ENCODE results near the gene UROC1.

Gene UROC1

DNA sequence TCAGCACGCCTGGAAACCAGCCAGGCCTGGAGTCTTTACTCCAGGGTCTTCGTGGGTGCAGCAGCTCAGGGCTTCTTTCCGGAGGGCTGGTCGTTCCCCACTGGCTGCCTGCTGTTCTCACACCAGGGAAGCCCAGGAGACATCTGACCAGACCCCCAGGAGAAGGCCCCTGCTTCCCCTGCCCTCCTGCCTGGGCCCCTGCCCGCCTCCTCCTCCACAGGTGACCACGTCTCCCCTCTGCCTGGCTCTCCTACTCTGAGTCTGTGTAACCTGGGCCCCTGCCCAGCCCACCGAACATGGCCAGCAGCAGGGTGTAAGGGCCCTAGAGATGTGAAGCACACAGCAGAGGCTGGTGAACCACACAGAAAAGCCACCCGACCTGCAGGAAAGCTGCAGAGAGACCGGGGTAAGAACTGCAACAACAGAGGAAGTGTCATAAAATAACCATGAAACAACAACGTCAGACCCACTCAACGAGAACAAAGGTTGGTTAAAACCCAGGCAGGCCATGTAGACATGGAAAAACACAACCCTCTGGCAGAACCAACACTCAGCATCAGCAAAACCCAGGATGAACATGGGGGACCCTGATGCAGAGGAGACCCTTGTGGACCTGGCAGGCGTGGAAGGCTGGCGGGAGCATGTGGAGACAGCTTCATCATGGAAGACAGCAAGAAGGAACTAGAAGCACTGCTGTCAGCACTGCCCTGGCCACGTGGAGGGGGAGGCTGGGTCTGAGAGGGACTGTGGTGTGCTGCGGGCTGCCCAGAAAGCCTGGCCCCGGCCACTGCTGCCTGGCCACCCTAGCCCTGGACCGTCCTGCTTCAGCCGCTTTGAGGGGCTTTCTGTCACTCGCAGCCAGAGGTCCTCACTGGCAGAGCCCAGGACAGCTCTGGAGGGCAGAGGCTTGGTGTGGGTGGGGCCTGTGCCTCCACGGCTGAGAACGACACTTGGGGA, 20.4 kb downstream of the UROC1 start:
- Histone ChIP-seq H3K27me3 (ENCODE audit: control insufficient read depth in 1 of 2, insufficient read depth in 2 of 2, low read length in 2 of 2) (no peaks in the 10 kb centered on the region), H3K27ac (ENCODE audit: low read depth, low read length) (no peak overlapping the region), H3K9me3 (ENCODE audit: control insufficient read depth in 1 of 2, low read length in 2 of 2) (no peaks in the 10 kb centered on the region), H3K4me3 (ENCODE audit: low read depth in 1 of 2, low read length in 2 of 2) (no peak overlapping the region), H3K36me3 (ENCODE audit: control insufficient read depth in 1 of 2, insufficient read depth in 2 of 2, low read length in 2 of 2) (no peaks in the 10 kb centered on the region), H3K4me1 (ENCODE audit: control insufficient read depth in 1 of 2, insufficient read depth in 2 of 2, low read length in 2 of 2) (no peaks in the 10 kb centered on the region), H3K9ac (ENCODE audit: low read depth in 1 of 2, low read length in 2 of 2) (no peak overlapping the region)

- Histone ChIP-seq H3K27ac (ENCODE audit: low read depth, low read length) (no peak overlapping the region), H3K4me1 (ENCODE audit: control insufficient read depth in 1 of 2, insufficient read depth in 2 of 2, low read length in 2 of 2) (no peaks in the 10 kb centered on the region), H3K9me3 (ENCODE audit: control insufficient read depth in 1 of 2, low read length in 2 of 2) (no peaks in the 10 kb centered on the region), H3K27me3 (ENCODE audit: control insufficient read depth in 1 of 2, insufficient read depth in 2 of 2, low read length in 2 of 2) (no peaks in the 10 kb centered on the region), H3K36me3 (ENCODE audit: control insufficient read depth in 1 of 2, insufficient read depth in 2 of 2, low read length in 2 of 2) (no peaks in the 10 kb centered on the region), H3K9ac (ENCODE audit: low read depth in 1 of 2, low read length in 2 of 2) (no peak overlapping the region), H3K4me3 (ENCODE audit: low read depth in 1 of 2, low read length in 2 of 2) (no peak overlapping the region)
Observed at GRCh38 chr3:126495786-126496185, 21.8 kb downstream of the UROC1 start.

GRCh38 chr3:126494970-126495230, 22.7 kb downstream of the UROC1 start:
- no peak overlapping the region for H3K4me3 ChIP-seq (ENCODE audit: low read depth in 1 of 2, low read length in 2 of 2)
- H3K9me3 ChIP-seq (ENCODE audit: control insufficient read depth in 1 of 2, low read length in 2 of 2): no peaks in the 10 kb centered on the region
- H3K36me3 ChIP-seq (ENCODE audit: control insufficient read depth in 1 of 2, insufficient read depth in 2 of 2, low read length in 2 of 2): no peaks in the 10 kb centered on the region
- H3K4me1 ChIP-seq (ENCODE audit: control insufficient read depth in 1 of 2, insufficient read depth in 2 of 2, low read length in 2 of 2): no peaks in the 10 kb centered on the region
- no peaks in the 10 kb centered on the region for H3K27me3 ChIP-seq (ENCODE audit: control insufficient read depth in 1 of 2, insufficient read depth in 2 of 2, low read length in 2 of 2)
- H3K9ac ChIP-seq (ENCODE audit: low read depth in 1 of 2, low read length in 2 of 2): no peak overlapping the region
- no peak overlapping the region for H3K27ac ChIP-seq (ENCODE audit: low read depth, low read length)

GRCh38 chr3:126494204-126494969, 23.2 kb downstream of the UROC1 start:
- Histone ChIP-seq H3K4me1 (ENCODE audit: control insufficient read depth in 1 of 2, insufficient read depth in 2 of 2, low read length in 2 of 2) (no peaks in the 10 kb centered on the region), H3K27me3 (ENCODE audit: control insufficient read depth in 1 of 2, insufficient read depth in 2 of 2, low read length in 2 of 2) (no peaks in the 10 kb centered on the region), H3K27ac (ENCODE audit: low read depth, low read length) (no peak overlapping the region), H3K36me3 (ENCODE audit: control insufficient read depth in 1 of 2, insufficient read depth in 2 of 2, low read length in 2 of 2) (no peaks in the 10 kb centered on the region), H3K9me3 (ENCODE audit: control insufficient read depth in 1 of 2, low read length in 2 of 2) (no peaks in the 10 kb centered on the region), H3K9ac (ENCODE audit: low read depth in 1 of 2, low read length in 2 of 2) (no peak overlapping the region), H3K4me3 (ENCODE audit: low read depth in 1 of 2, low read length in 2 of 2) (no peak overlapping the region)

DNA sequence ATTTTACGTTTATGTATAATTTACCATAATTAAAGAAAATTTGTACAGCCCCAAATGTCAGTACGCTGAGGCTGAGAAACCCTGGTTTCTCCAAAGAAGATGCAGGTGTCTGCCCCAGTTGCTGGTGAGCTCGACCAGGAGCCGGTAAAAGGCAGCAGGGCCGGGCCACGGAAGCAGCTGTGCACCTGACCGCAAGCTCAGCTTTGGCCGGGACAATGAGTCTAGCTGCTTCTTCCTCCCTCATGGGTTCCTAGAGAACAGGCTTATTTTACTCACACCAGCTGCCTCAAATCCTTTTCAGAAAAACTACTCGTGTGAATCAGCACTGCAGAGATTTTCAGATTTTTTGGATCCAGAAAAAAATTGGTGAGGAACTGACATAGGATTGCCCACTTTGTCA, 23.8 kb downstream of the UROC1 start:
- no peaks in the 10 kb centered on the region for H3K36me3 ChIP-seq (ENCODE audit: control insufficient read depth in 1 of 2, insufficient read depth in 2 of 2, low read length in 2 of 2)
- H3K9me3 ChIP-seq (ENCODE audit: control insufficient read depth in 1 of 2, low read length in 2 of 2): no peaks in the 10 kb centered on the region
- no peaks in the 10 kb centered on the region for H3K4me1 ChIP-seq (ENCODE audit: control insufficient read depth in 1 of 2, insufficient read depth in 2 of 2, low read length in 2 of 2)
- no peaks in the 10 kb centered on the region for H3K27me3 ChIP-seq (ENCODE audit: control insufficient read depth in 1 of 2, insufficient read depth in 2 of 2, low read length in 2 of 2)
- no peak overlapping the region for H3K27ac ChIP-seq (ENCODE audit: low read depth, low read length)
- H3K4me3 ChIP-seq (ENCODE audit: low read depth in 1 of 2, low read length in 2 of 2): no peak overlapping the region
- no peak overlapping the region for H3K9ac ChIP-seq (ENCODE audit: low read depth in 1 of 2, low read length in 2 of 2)

DNA sequence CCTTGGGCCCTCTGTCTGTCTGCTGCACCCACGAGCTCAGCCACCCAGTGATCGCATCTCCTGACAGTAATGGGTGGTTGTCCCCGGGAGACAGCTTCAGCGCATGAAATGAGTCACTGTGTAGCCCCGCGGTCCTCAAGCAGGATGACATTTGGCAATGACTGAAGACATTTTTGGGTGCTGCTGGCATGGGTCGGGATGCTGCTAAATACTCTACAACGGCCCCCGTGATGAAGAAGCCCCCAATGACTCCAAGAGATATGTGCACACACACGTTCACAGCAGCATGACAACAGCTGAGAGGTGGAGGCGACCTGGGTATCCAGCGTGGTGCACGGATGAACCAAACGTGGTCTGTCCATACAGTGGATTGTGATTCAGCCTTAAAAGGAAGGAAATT, 24.5 kb downstream of the UROC1 start:
- Histone ChIP-seq H3K36me3 (ENCODE audit: control insufficient read depth in 1 of 2, insufficient read depth in 2 of 2, low read length in 2 of 2) (no peaks in the 10 kb centered on the region), H3K9me3 (ENCODE audit: control insufficient read depth in 1 of 2, low read length in 2 of 2) (no peaks in the 10 kb centered on the region), H3K9ac (ENCODE audit: low read depth in 1 of 2, low read length in 2 of 2) (no peak overlapping the region), H3K27me3 (ENCODE audit: control insufficient read depth in 1 of 2, insufficient read depth in 2 of 2, low read length in 2 of 2) (no peaks in the 10 kb centered on the region), H3K27ac (ENCODE audit: low read depth, low read length) (no peak overlapping the region), H3K4me3 (ENCODE audit: low read depth in 1 of 2, low read length in 2 of 2) (no peak overlapping the region), H3K4me1 (ENCODE audit: control insufficient read depth in 1 of 2, insufficient read depth in 2 of 2, low read length in 2 of 2) (no peaks in the 10 kb centered on the region)

DNA sequence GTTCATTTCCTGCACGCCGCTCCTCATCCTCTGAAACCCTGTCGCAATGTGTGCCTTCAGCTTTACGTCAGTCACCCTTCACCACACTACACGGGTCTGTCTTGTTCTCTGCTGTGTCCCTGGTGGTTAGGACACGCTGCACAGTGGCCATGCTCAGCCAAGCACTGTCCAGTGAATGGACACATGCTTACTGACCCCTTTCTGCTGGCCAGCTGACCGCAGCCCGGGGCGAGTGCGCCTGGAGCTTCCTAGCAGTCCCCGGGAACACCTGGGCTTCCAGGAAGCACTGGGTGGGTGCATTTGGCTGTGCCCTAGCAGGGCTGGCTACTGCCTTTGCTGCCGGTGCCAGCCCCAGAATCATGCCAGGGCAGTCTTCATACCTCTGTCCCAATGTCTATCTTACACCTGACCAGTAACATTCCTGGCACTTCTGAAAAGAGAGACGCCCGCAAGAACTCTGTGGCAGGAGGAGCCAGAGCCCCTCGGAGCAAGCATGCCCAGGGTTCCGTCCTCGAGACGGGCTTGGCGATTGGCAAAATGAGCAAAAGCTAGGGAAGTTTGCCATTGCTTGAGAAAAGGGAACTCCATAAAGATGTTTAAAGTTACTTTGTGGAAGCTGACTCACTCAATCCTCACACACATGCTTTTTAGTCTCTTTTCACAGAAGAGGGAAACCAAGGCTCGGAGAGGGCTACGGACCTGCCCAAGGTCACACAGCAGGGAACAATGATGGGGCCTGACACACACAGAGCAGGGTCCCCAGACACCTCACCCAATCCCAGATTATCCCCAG, 26.2 kb downstream of the UROC1 start:
- no peak overlapping the region for H3K27ac ChIP-seq (ENCODE audit: low read depth, low read length)
- H3K9me3 ChIP-seq (ENCODE audit: control insufficient read depth in 1 of 2, low read length in 2 of 2): no peaks in the 10 kb centered on the region
- H3K4me3 ChIP-seq (ENCODE audit: low read depth in 1 of 2, low read length in 2 of 2): no peak overlapping the region
- no peak overlapping the region for H3K9ac ChIP-seq (ENCODE audit: low read depth in 1 of 2, low read length in 2 of 2)
- H3K36me3 ChIP-seq (ENCODE audit: control insufficient read depth in 1 of 2, insufficient read depth in 2 of 2, low read length in 2 of 2): no peaks in the 10 kb centered on the region
- no peaks in the 10 kb centered on the region for H3K27me3 ChIP-seq (ENCODE audit: control insufficient read depth in 1 of 2, insufficient read depth in 2 of 2, low read length in 2 of 2)
- H3K4me1 ChIP-seq (ENCODE audit: control insufficient read depth in 1 of 2, insufficient read depth in 2 of 2, low read length in 2 of 2): no peaks in the 10 kb centered on the region

- H3K27me3 ChIP-seq (ENCODE audit: control insufficient read depth in 1 of 2, insufficient read depth in 2 of 2, low read length in 2 of 2): no peaks in the 10 kb centered on the region
- H3K9ac ChIP-seq (ENCODE audit: low read depth in 1 of 2, low read length in 2 of 2): no peak overlapping the region
- H3K4me3 ChIP-seq (ENCODE audit: low read depth in 1 of 2, low read length in 2 of 2): no peak overlapping the region
- H3K27ac ChIP-seq (ENCODE audit: low read depth, low read length): no peak overlapping the region
- no peaks in the 10 kb centered on the region for H3K9me3 ChIP-seq (ENCODE audit: control insufficient read depth in 1 of 2, low read length in 2 of 2)
- no peaks in the 10 kb centered on the region for H3K4me1 ChIP-seq (ENCODE audit: control insufficient read depth in 1 of 2, insufficient read depth in 2 of 2, low read length in 2 of 2)
- no peaks in the 10 kb centered on the region for H3K36me3 ChIP-seq (ENCODE audit: control insufficient read depth in 1 of 2, insufficient read depth in 2 of 2, low read length in 2 of 2)
Observed at GRCh38 chr3:126490619-126491018, 27.0 kb downstream of the UROC1 start.

DNA sequence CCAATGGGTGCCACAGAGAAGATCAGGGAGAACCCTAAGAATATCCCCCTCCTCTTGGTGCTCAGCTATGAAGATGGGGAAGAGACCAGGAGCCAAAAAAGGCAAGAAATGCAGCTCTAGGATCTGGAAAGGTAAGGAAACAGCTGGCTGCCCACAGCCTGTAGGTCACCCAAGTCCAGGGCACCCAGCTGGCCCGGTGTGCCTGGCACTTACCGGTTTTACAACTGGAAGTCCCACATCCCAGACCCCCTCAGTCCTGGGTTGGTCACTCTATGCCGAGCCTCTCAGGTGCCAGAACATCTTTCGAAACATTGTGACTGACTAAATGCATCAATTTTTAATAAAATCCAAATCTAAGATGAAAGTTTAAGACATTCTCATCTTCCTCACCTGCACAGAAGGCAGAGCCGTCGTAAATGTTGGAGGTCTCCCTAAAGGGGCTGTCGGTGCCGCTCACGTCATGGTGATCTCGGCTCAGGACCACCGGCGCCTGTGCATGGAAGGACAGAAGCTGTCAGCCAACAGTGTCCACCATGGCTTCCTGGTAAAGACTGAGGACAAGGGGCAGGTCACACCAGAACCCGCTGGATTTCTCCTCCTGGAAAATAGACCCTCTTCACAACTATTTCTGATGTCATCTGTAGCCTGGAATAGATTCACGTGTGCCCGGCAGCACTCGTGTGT, 28.5 kb downstream of the UROC1 start:
- Histone ChIP-seq H3K36me3 (ENCODE audit: control insufficient read depth in 1 of 2, insufficient read depth in 2 of 2, low read length in 2 of 2) (no peaks in the 10 kb centered on the region), H3K27me3 (ENCODE audit: control insufficient read depth in 1 of 2, insufficient read depth in 2 of 2, low read length in 2 of 2) (no peaks in the 10 kb centered on the region), H3K27ac (ENCODE audit: low read depth, low read length) (no peak overlapping the region), H3K4me1 (ENCODE audit: control insufficient read depth in 1 of 2, insufficient read depth in 2 of 2, low read length in 2 of 2) (no peaks in the 10 kb centered on the region), H3K9me3 (ENCODE audit: control insufficient read depth in 1 of 2, low read length in 2 of 2) (no peaks in the 10 kb centered on the region), H3K4me3 (ENCODE audit: low read depth in 1 of 2, low read length in 2 of 2) (no peak overlapping the region), H3K9ac (ENCODE audit: low read depth in 1 of 2, low read length in 2 of 2) (no peak overlapping the region)

All from duodenal mucosa (tissue), 2 donors.